NCI-H2227 treated with DMSO at 0.1 percent for 48 hours (cell line): ENCODE results near the gene GZMH.
"Not testable (repeated sequence)": the region's sequence is repeated elsewhere in the genome, so short reads cannot be mapped to it uniquely, and the experiment has no call there.

Experiments used
- DNase-seq: peaks from one replicate; lab custom pipeline; 2025; lab: John Stamatoyannopoulos, UW

The GZMH gene

GRCh38 chr14:24595073-24595808 is 14.2 kb downstream of the GZMH start:
- DNase-seq, result no peak

DNA sequence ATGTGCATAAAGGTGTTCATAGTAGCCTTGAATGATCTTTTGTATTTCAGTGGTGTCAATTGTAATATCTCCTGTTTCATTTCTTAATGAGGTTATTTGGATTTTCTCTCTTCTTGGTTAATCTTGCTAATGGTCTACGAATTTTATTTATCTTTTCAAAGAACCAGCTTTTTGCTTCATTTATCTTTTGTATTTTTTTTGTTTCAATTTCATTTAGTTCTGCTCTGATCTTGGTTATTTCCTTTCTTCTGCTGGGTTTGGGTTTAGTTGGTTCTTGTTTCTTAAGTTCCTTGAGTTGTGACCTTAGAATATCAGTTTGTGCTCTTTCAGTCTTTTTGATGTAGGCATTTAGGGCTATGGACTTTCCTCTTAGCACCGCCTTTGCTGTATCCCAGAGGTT is 18.5 kb downstream of the GZMH start:
- DNase-seq, result not testable (repeated sequence)

GRCh38 chr14:24584402-24584801 is 25.1 kb downstream of the GZMH start:
- not testable (repeated sequence) for DNase-seq

GRCh38 chr14:24578558-24578957 is 30.9 kb downstream of the GZMH start:
- no peak for DNase-seq

GRCh38 chr14:24576771-24577170 is 32.7 kb downstream of the GZMH start:
- DNase-seq, result no peak

GRCh38 chr14:24576182-24576581 is 33.3 kb downstream of the GZMH start, which contains the start of gene CTSG:
Gene CTSG (minus strand): TSS chr14:24576250. CDS start chr14:24576223, 27 bp downstream.
- DNase-seq, result no peak

DNA sequence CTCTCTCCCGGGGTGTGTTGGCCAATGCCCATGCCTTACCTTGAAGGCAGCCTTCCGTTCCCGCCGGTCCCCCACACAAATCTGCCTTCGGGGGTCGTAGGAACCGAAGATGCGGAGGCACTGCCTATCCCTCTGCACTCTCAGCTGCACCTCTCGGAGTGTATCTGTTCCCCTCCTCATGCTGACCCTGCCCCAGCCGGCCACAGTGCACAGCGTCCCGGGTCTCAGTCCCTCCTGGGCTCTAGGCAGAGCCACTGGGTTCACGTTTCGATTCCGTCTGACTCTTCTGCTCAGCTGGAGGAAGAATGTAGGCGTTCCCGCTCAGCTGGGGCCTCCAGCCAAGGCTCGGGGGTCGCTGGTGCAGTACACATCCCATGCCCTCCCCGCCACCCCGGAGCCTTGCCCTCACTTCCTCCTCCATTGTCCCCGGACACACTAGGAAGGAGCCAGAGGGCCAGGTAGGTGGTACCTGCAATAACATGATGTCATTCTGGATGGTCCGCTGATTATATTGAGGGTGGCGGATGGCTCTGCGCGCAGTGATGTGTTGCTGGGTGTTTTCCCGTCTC is 35.2 kb downstream of the GZMH start:
- no peak for DNase-seq

- DNase-seq, result no peak
These were observed 43.2 kb downstream of the GZMH start for GRCh38 chr14:24566318-24566717.

- no peak for DNase-seq
These were observed 43.7 kb downstream of the GZMH start for GRCh38 chr14:24565766-24566165.

- no peak for DNase-seq
These were observed 46.0 kb downstream of the GZMH start for GRCh38 chr14:24563505-24563904.

GRCh38 chr14:24556756-24557155 is 52.7 kb downstream of the GZMH start:
- no peak for DNase-seq
